Colonic mucosa (tissue), 4 donors: ENCODE data around the gene ITK. TPM values are rescaled to one million over a fixed set of nuclear protein-coding genes. Genes with fewer than 3 reads are reported as not detected.

ENCODE experiments used
- DNase-seq: peaks from one replicate; pipeline ENCODE4 v3.0.0-alpha.2; 2020
- H3K27ac ChIP-seq: fragments of 200-600 bp; one replicate; pipeline ENCODE4 v1.8.0; 2021
- H3K27me3 ChIP-seq: fragments of 200-600 bp; one replicate; pipeline ENCODE4 v1.8.0; 2021
- H3K36me3 ChIP-seq: fragments of 200-600 bp; one replicate; pipeline ENCODE4 v1.8.0; 2021
- H3K4me1 ChIP-seq: fragments of 200-600 bp; one replicate; pipeline ENCODE4 v1.8.0; 2021; ENCODE audit warnings: mild to moderate bottlenecking
- H3K4me3 ChIP-seq: fragments of 200-600 bp; one replicate; pipeline ENCODE4 v1.8.0; 2021
- H3K9ac ChIP-seq, 2 donors: one replicate each; pipeline ENCODE4 v1.7.0; 2013; ENCODE audit warnings: control low read depth in 2 of 2, low read depth in 2 of 2, low read length in 2 of 2
- H3K9me3 ChIP-seq: fragments of 200-600 bp; one replicate; pipeline ENCODE4 v1.8.0; 2021
- intact Hi-C: fragments of 100-400 bp; cut with DNase I; formaldehyde crosslinking; loops from one replicate; pipeline ENCODE4 v1.14.1; 2022
- total RNA-seq, 2 donors: library from RNA; stranded (reverse); fragmentation: NEBNext Ultra II Directional in 1 of 2; extraction: Animal tissue kit (Norgen Biotek cat#: 25700) in 1 of 2; gene quantifications; one replicate each; pipeline ENCODE4 v1.2.1, GENCODE V29; 2021
- TF ChIP-seq, protein P1 (sequence below): fragments of 200-600 bp; IDR thresholded peaks from one replicate; pipeline ENCODE4 v1.8.0; 2022; ENCODE audit warnings: antibody characterized with exemption, mild to moderate bottlenecking
- donor health status: healthy.
- donor health status: DM: no; HTN: no; CAD: no.
- donor health status: DM: no; HTN: no; CAD: no.

ITK gene
- total RNA-seq, 2 donors from 2014 or later, result 1.4 to 2.5 TPM

DNA sequence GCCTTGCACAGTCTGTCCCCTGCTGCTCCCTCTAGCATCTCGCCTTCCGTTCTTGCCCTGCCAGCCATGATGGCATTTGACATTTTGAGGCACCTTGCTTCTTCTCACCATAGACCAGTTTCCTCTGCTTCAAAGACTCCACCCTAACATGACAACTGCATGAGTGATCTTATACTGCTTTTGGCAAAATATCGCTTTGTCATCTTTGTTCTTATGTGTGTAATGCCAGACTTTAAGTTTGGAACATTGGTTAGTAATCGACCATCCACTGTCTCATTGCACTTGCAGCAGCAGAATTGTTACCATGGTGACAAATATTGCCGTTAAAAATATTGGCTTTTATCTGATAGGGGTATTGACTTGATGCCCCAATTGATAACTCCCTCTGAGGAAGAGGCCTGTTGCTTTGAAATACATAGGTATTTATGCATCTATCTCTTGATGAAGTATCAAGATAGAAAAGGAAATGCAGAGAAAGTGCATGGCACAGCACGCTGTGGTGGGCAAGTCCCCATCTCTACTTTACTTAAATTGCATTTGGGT, 21.4 kb upstream of the ITK start:
- no peak for DNase-seq
- Histone ChIP-seq H3K4me3 (no peak overlapping the region), H3K27me3 (no peaks in the 10 kb centered on the region), H3K27ac (no peak overlapping the region), H3K36me3 (no peaks in the 10 kb centered on the region), H3K9me3 (no peaks in the 10 kb centered on the region), H3K9ac (no peak overlapping the region), H3K4me1 (no peaks in the 10 kb centered on the region)
- intact Hi-C loops, result no loop called here
- TF ChIP-seq, protein P1, sequence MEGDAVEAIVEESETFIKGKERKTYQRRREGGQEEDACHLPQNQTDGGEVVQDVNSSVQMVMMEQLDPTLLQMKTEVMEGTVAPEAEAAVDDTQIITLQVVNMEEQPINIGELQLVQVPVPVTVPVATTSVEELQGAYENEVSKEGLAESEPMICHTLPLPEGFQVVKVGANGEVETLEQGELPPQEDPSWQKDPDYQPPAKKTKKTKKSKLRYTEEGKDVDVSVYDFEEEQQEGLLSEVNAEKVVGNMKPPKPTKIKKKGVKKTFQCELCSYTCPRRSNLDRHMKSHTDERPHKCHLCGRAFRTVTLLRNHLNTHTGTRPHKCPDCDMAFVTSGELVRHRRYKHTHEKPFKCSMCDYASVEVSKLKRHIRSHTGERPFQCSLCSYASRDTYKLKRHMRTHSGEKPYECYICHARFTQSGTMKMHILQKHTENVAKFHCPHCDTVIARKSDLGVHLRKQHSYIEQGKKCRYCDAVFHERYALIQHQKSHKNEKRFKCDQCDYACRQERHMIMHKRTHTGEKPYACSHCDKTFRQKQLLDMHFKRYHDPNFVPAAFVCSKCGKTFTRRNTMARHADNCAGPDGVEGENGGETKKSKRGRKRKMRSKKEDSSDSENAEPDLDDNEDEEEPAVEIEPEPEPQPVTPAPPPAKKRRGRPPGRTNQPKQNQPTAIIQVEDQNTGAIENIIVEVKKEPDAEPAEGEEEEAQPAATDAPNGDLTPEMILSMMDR, result no peak

DNA sequence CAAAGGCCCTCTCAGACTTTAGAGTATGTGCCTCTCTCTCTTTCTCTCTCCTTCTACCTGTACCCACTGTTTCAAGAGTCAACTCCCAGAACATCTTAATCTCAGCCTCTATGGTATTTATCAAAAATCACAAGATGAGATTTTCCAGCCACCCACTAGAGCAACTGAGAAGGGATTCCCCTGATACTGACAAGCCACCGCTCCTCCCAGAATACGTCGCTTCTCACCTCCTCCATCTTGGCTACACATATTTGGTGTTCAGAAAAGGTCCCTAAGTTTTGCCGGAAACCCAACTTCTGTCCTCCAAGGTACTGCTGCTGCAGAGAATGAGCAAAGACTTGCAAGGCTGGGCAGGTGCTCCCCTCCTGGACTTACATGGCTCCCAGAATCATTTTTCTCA, 20.6 kb upstream of the ITK start:
- no peak overlapping the region for H3K27ac ChIP-seq
- no peak overlapping the region for H3K9ac ChIP-seq
- H3K9me3 ChIP-seq, result no peaks in the 10 kb centered on the region
- TF ChIP-seq, protein P1, result no peak
- intact Hi-C loops, result no loop called here
- no peak overlapping the region for H3K4me3 ChIP-seq
- H3K27me3 ChIP-seq, result no peaks in the 10 kb centered on the region
- no peak for DNase-seq
- no peaks in the 10 kb centered on the region for H3K36me3 ChIP-seq
- H3K4me1 ChIP-seq, result no peaks in the 10 kb centered on the region

DNA sequence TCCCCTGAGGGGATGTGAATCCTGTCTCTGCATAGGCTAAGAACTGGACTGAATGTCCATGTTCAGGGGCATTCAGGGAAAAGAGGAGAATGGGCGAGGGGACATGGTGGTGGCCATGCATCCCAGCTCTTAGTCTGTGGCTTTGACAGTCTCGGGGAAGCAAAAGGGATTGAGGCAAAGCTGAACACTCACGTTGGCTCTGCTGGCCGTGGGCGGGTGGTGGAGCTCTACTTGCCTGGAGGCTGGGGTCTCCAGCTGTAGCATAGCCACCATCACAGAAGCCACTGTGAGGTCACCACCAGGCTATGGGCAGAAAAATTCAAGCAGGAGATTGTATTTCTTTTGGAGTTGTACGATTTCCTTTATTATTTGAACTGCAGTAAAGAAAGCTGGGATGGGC, 18.6 kb upstream of the ITK start:
- Histone ChIP-seq H3K27ac (no peak overlapping the region), H3K27me3 (no peaks in the 10 kb centered on the region), H3K4me3 (no peak overlapping the region), H3K4me1 (no peaks in the 10 kb centered on the region), H3K36me3 (no peaks in the 10 kb centered on the region), H3K9ac (no peak overlapping the region), H3K9me3 (no peaks in the 10 kb centered on the region)
- intact Hi-C loops, result no loop called here
- TF ChIP-seq, protein P1, result no peak
- DNase-seq, result no peak

DNA sequence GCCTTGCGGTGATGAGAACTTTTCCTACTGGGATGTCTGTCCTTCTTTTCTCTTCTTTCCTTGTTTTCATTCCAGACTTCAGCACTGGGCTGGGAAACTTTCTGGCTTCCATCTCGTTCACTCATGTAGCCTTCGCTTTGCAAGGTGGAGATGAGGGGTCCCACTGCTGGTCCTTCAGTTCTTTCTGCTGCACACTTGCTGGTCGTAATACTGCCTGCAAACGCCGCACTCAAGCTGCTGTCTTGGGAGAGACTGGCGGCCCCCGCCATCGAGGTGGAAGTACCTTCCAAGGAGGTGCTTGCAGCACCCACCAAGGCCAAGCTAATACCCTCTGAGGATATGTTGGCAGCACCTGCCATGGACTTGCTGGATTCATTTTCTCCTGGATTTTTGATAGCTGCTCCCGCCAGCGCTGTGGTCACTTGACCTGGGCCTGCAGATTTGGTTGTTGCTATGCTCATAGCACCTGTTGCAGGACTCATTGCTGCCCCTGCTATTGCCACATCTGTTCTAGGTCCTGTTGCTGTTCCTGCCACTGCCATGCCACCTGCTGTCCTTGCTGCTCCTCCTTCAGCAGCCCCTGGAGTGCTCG, 17.6 kb upstream of the ITK start:
- intact Hi-C loops, result no loop called here
- DNase-seq, result no peak
- Histone ChIP-seq H3K4me3 (no peak overlapping the region), H3K9ac (no peak overlapping the region), H3K27me3 (no peaks in the 10 kb centered on the region), H3K36me3 (no peaks in the 10 kb centered on the region), H3K9me3 (no peaks in the 10 kb centered on the region), H3K4me1 (no peaks in the 10 kb centered on the region), H3K27ac (no peak overlapping the region)
- TF ChIP-seq, protein P1, result no peak

DNA sequence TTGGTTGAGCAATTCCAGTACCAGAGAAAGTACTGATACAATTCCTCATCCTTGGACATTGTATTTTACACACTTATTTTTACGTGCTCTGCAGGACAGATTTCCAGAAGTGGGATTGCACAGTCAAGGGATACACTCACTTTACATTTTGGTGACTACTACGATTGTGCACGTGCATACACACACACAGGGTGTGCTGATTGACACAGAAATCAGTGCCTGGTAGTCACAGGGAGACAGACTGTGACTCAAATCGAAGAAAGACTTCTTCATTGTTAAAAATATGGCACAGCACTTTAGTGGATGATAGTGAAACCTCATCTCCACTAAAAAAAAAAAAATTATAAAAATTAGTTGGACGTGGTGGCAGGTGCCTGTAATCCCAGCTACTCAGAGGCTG, 16.1 kb upstream of the ITK start:
- no peaks in the 10 kb centered on the region for H3K27me3 ChIP-seq
- intact Hi-C loops, result no loop called here
- TF ChIP-seq, protein P1, result no peak
- H3K27ac ChIP-seq, result no peak overlapping the region
- no peaks in the 10 kb centered on the region for H3K4me1 ChIP-seq
- no peak overlapping the region for H3K9ac ChIP-seq
- H3K36me3 ChIP-seq, result no peaks in the 10 kb centered on the region
- no peak for DNase-seq
- H3K4me3 ChIP-seq, result no peak overlapping the region
- H3K9me3 ChIP-seq, result no peaks in the 10 kb centered on the region
